Right hindlimb (tissue), 1 donor: ENCODE measurements around the gene SECISBP2.

Experiments used
- DNase-seq: peaks from one replicate; pipeline ENCODE4 v3.0.0-alpha.2; 2018

SECISBP2 gene

GRCh38 chr9:89349607-89350006 lies 31.3 kb downstream of the SECISBP2 start:
- DNase-seq: no peak

- DNase-seq: no peak
These were observed 32.8 kb downstream of the SECISBP2 start for GRCh38 chr9:89350988-89351557.

- no peak for DNase-seq
These were observed 33.4 kb downstream of the SECISBP2 start for GRCh38 chr9:89351584-89352300.

GRCh38 chr9:89352451-89352850 lies 34.2 kb downstream of the SECISBP2 start:
- DNase-seq: no peak

GRCh38 chr9:89352874-89353649 lies 34.8 kb downstream of the SECISBP2 start:
- no peak for DNase-seq

- DNase-seq: no peak
These were observed 35.7 kb downstream of the SECISBP2 start for GRCh38 chr9:89353989-89354388.

GRCh38 chr9:89354471-89354870 lies 36.2 kb downstream of the SECISBP2 start:
- DNase-seq: no peak

- DNase-seq: no peak
These were observed 38.5 kb downstream of the SECISBP2 start for GRCh38 chr9:89356782-89357181.

- no peak for DNase-seq
These were observed 39.3 kb downstream of the SECISBP2 start for GRCh38 chr9:89357331-89358197.

GRCh38 chr9:89358376-89358916 lies 40.1 kb downstream of the SECISBP2 start:
- DNase-seq: no peak

GRCh38 chr9:89358985-89359384 lies 40.7 kb downstream of the SECISBP2 start:
- DNase-seq: peak; percentile 58

GRCh38 chr9:89359751-89360261 lies 41.5 kb downstream of the SECISBP2 start:
- DNase-seq: peak; percentile 52

GRCh38 chr9:89360465-89360864 lies 42.2 kb downstream of the SECISBP2 start:
- DNase-seq: peak; percentile 64

GRCh38 chr9:89361031-89361430 lies 42.7 kb downstream of the SECISBP2 start:
- DNase-seq: no peak

- peak; percentile 12 for DNase-seq
These were observed 43.7 kb downstream of the SECISBP2 start for GRCh38 chr9:89361816-89362646.

- DNase-seq: peak; percentile 13
These were observed 44.5 kb downstream of the SECISBP2 start for GRCh38 chr9:89362647-89363310.

GRCh38 chr9:89363311-89363670 lies 45.0 kb downstream of the SECISBP2 start:
- no peak for DNase-seq

GRCh38 chr9:89363921-89364665 lies 45.8 kb downstream of the SECISBP2 start:
- peak; percentile 13 for DNase-seq

GRCh38 chr9:89364666-89365531 lies 46.6 kb downstream of the SECISBP2 start:
- DNase-seq: peak; percentile 14
